Vagina (tissue), 2 donors: Measurements from ENCODE around the gene SIGLEC14. TPM values are rescaled to one million over a fixed set of nuclear protein-coding genes. Genes with fewer than 3 reads are reported as not detected.
"Not testable (repeated sequence)": the region's sequence is repeated elsewhere in the genome, so short reads cannot be mapped to it uniquely, and the experiment has no call there.

Experiments used
- DNase-seq, 2 donors: peaks; one replicate each; pipeline ENCODE4 v3.0.0-alpha.2; 2017; ENCODE audit errors: extremely low spot score in 2 of 2
- H3K27ac ChIP-seq: fragments of 200-600 bp; sonication (generic); one replicate; pipeline ENCODE4 v1.5.1; 2019
- H3K27me3 ChIP-seq: fragments of 200-600 bp; sonication (generic); one replicate; pipeline ENCODE4 v1.5.1; 2019
- H3K36me3 ChIP-seq, 2 donors: fragments of 200-600 bp; sonication (generic); one replicate each; pipeline ENCODE4 v1.5.1; 2017 to 2019
- H3K4me1 ChIP-seq: fragments of 200-600 bp; sonication (generic); one replicate; pipeline ENCODE4 v1.5.1; 2019
- H3K4me3 ChIP-seq, 2 donors: fragments of 200-600 bp; sonication (generic); 1 replicate in 1 of 2; 2 replicates in 1 of 2; pipeline ENCODE4 v1.5.1; 2016 to 2019
- H3K9me3 ChIP-seq: fragments of 200-600 bp; sonication (generic); one replicate; pipeline ENCODE4 v1.5.1; 2019
- CTCF ChIP-seq, 3 experiments: fragments of 450-650 bp in 2 of 3; fragments of 200-600 bp in 1 of 3; sonication (generic) in 1 of 3; IDR thresholded peaks; one replicate each; pipeline ENCODE4 v1.5.1; 2017 to 2019; ENCODE audit warnings: antibody characterized with exemption in 3 of 3, mild to moderate bottlenecking in 2 of 3, moderate library complexity in 2 of 3
- POLR2A ChIP-seq, 2 donors: fragments of 450-650 bp; IDR thresholded peaks; one replicate each; pipeline ENCODE4 v1.6.1; 2017; ENCODE audit warnings: antibody characterized with exemption in 2 of 2, mild to moderate bottlenecking in 2 of 2, moderate library complexity in 2 of 2
- POLR2AphosphoS5 ChIP-seq, 2 donors: sonication (generic); formaldehyde crosslinking; IDR thresholded peaks; one replicate each; pipeline ENCODE4 v1.9.0; 2017; ENCODE audit warnings: antibody characterized with exemption in 2 of 2, mild to moderate bottlenecking in 2 of 2, low read depth in 1 of 2; ENCODE audit not compliant: insufficient read depth in 1 of 2
- intact Hi-C: fragments of 100-400 bp; cut with DNase I; formaldehyde crosslinking; loops from one replicate; pipeline ENCODE4 v1.15.1; 2023
- total RNA-seq: library from RNA; depleted of rRNA; stranded (reverse); fragments of >200 nt; gene quantifications from one replicate; pipeline ENCODE4 v1.2.3, GENCODE V29; 2016

SIGLEC14 gene, protein sequence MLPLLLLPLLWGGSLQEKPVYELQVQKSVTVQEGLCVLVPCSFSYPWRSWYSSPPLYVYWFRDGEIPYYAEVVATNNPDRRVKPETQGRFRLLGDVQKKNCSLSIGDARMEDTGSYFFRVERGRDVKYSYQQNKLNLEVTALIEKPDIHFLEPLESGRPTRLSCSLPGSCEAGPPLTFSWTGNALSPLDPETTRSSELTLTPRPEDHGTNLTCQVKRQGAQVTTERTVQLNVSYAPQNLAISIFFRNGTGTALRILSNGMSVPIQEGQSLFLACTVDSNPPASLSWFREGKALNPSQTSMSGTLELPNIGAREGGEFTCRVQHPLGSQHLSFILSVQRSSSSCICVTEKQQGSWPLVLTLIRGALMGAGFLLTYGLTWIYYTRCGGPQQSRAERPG
- not detected for total RNA-seq

DNA sequence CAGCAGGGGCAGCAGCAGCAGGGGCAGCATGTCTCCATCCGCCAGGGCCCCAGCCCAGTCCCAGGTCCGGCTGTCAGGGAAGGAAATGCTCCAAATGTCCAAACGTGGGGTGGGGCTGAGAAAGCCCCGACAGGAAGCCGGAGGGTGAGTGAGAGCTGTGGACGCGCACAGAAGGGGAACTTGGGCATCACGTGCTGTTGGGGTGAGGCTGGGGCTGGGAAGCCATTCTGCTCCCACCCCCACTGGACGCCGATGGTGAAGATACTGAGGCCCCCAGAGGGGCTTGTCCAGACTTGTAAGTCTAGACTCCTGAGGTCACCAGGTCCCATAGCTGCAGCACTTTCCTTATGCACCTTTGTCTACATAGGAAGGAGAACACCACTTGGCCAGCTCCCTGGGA is at the start of gene SIGLEC14:
TSS of gene SIGLEC14 (minus strand) at position 96 of the 400 bp plus-strand sequence. CDS start at position 30, 66 bp downstream.
- H3K36me3 ChIP-seq, DNase-seq, H3K27ac ChIP-seq, H3K27me3 ChIP-seq, H3K9me3 ChIP-seq, H3K4me3 ChIP-seq, H3K4me1 ChIP-seq, intact Hi-C loops: not testable (repeated sequence)

GRCh38 chr19:51695702-51696315 is 49.2 kb upstream of the SIGLEC14 start:
- H3K9me3 ChIP-seq: no peaks in the 10 kb centered on the region
- peak; percentile 64 to 84 for DNase-seq
- no peaks in the 10 kb centered on the region for H3K27me3 ChIP-seq
- no peak overlapping the region for H3K4me3 ChIP-seq
- intact Hi-C loops: loop anchor here (10.0 kb wide), 1 partner anchor 331 kb away; the partner anchor contains the start of genes CLDND2 and ETFB
- TF ChIP-seq POLR2A (IDR thresholded peaks at IDR 0.05): no peak
- no peak for TF ChIP-seq CTCF (IDR thresholded peaks at IDR 0.05)
- no peak for TF ChIP-seq POLR2AphosphoS5 (IDR thresholded peaks at IDR 0.05; ENCODE audit: insufficient read depth in 1 of 2, low read depth in 1 of 2)
- no peak overlapping the region for H3K27ac ChIP-seq
- peaks cover 39% of the 10 kb centered on the region for H3K4me1 ChIP-seq
- peaks cover 0 to 30% of the 10 kb centered on the region in 2 donors for H3K36me3 ChIP-seq

- Histone ChIP-seq H3K4me1 (peaks cover 36% of the 10 kb centered on the region), H3K9me3 (no peaks in the 10 kb centered on the region), H3K36me3 (peaks cover 0 to 30% of the 10 kb centered on the region in 2 donors), H3K27me3 (no peaks in the 10 kb centered on the region), H3K4me3 (no peak overlapping the region), H3K27ac (no peak overlapping the region)
- DNase-seq: peak in 1 of 2 donors; percentile 64
- intact Hi-C loops: loop anchor here (10.0 kb wide), 1 partner anchor 330 kb away; the partner anchor contains the start of genes CLDND2 and ETFB
- no peak for TF ChIP-seq CTCF (IDR thresholded peaks at IDR 0.05)
These were observed 48.5 kb upstream of the SIGLEC14 start for GRCh38 chr19:51695088-51695487.

DNA sequence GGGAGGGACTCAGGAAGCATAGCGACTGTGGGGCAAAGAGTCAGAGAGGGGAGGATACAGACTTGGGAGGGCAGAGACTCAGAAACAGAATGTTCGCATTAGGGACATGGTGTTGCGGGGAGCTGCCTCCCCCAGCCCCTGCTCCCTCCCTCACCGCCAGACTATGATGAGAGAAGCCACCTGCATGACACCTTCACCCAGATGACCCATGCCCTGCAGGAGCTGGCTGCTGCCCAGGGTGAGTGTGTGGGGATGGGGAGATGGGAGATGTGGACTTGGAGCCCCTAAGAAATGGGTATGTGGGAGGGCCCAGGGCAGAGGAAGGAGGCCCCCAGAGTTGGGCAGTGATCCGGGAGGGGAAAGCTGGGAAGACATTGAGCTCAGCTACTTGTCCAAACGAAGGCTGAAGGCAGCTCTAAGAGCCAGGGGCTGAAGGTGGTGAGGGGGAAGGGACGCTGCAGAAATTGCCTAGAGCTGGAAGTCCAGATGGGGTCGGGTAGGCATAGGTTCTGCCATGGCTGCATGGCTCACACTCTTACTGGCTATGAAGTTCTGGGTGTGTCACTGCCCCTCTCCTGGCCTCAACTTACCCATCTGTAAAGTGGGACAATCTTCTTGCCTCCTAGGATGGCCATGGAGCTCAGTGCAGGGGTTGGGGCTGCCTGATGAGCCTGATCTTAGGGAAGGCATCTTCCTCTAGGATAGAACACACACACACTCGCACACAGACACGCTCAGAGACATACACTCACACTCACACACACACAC is 47.9 kb upstream of the SIGLEC14 start:
- Histone ChIP-seq H3K4me3 (no peak overlapping the region), H3K9me3 (no peaks in the 10 kb centered on the region), H3K27me3 (no peaks in the 10 kb centered on the region), H3K27ac (no peak overlapping the region), H3K36me3 (peaks cover 0 to 30% of the 10 kb centered on the region in 2 donors), H3K4me1 (peaks cover 34% of the 10 kb centered on the region)
- DNase-seq: peak in 1 of 2 donors; percentile 82
- TF ChIP-seq CTCF (IDR thresholded peaks at IDR 0.05): no peak
- intact Hi-C loops: loop anchor here (10.0 kb wide), 1 partner anchor 330 kb away; the partner anchor contains the start of genes CLDND2 and ETFB

DNA sequence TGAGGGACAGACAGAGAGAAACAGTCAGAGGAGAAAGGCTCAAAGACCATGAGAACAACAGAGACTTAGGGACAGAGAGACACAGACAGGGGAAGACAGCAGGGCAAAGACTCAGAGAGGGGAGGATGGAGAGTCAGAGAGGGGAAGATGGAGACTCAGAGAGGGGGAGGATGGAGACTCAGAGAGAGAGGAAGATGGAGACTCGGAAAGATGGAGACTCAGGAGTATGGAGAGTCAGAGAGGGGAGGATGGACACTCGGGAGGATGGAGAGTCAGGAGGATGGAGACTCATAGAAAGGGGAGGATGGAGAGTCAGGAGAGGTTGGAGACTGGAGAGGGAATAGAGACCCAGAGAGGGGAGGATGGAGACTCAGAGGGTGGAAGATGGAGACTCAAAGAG is 47.2 kb upstream of the SIGLEC14 start:
- peaks cover 34% of the 10 kb centered on the region for H3K4me1 ChIP-seq
- peak overlapping the region; percentile 97 for H3K27ac ChIP-seq
- TF ChIP-seq POLR2A (IDR thresholded peaks at IDR 0.05) (no peak), CTCF (IDR thresholded peaks at IDR 0.05) (no peak), POLR2AphosphoS5 (IDR thresholded peaks at IDR 0.05; ENCODE audit: insufficient read depth in 1 of 2, low read depth in 1 of 2) (no peak)
- peak in 1 of 2 donors; percentile 49 for DNase-seq
- peaks cover 0 to 30% of the 10 kb centered on the region in 2 donors for H3K36me3 ChIP-seq
- H3K9me3 ChIP-seq: no peaks in the 10 kb centered on the region
- intact Hi-C loops: loop anchor here (10.0 kb wide), 1 partner anchor 329 kb away; the partner anchor contains the start of genes CLDND2 and ETFB
- H3K4me3 ChIP-seq: no peak overlapping the region
- no peaks in the 10 kb centered on the region for H3K27me3 ChIP-seq
